ENCODE measurements around the gene SYNE1. TPM values are rescaled to one million over a fixed set of nuclear protein-coding genes. Genes with fewer than 3 reads are reported as not detected.

SYNE1 gene
- polyA plus RNA-seq, 1 experiment = 35.7 TPM

DNA sequence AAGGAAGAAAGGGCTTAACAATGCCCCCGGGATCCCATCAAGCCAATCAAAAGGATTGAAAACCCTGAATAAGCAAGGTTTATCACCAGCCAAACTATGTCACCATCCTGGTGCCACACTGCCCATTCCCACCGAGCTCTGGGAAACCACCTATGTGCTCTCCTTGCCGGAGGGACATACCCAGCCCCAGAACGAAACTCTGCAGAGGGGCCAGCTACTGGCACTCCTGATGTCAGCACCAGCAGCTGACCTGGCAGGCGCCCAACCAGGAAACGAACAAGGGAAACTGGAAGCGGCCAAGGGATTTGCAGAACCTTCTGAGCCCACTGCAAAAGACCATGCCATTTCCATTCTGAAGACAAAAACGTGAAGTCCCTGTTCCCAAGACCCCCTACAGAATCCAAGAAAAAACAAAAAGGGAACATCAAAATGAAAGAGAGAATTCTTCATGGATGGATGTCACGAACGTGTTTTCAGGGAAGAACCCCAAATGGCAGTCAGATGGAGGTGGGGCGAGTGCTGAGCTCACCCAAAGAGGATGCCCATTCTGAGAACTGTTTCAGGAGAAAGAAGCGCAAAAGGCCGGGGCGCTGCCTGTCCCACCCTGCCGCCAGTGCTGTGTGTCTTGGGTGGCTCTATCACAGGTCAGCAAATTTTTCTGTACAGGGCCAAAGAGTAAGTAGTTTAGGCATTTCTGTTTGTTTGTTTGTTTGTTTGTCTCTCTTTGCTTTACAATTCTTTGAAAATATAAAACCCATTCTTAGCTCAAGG is 524.5 kb downstream of the SYNE1 start:
- H3K27ac ChIP-seq (ENCODE audit: low read depth, low read length) = no peak overlapping the region
- TF ChIP-seq, protein P1, sequence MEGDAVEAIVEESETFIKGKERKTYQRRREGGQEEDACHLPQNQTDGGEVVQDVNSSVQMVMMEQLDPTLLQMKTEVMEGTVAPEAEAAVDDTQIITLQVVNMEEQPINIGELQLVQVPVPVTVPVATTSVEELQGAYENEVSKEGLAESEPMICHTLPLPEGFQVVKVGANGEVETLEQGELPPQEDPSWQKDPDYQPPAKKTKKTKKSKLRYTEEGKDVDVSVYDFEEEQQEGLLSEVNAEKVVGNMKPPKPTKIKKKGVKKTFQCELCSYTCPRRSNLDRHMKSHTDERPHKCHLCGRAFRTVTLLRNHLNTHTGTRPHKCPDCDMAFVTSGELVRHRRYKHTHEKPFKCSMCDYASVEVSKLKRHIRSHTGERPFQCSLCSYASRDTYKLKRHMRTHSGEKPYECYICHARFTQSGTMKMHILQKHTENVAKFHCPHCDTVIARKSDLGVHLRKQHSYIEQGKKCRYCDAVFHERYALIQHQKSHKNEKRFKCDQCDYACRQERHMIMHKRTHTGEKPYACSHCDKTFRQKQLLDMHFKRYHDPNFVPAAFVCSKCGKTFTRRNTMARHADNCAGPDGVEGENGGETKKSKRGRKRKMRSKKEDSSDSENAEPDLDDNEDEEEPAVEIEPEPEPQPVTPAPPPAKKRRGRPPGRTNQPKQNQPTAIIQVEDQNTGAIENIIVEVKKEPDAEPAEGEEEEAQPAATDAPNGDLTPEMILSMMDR (IDR thresholded peaks at IDR 0.05; ENCODE audit: low read depth, low read length) = no peak
- H3K4me3 ChIP-seq (ENCODE audit: low read depth, low read length) = no peak overlapping the region
- CTCF ChIA-PET = interaction anchor here (1.4 to 2.4 kb wide), 2 partner anchors 12 to 347 kb away, joined by 5 to 18 read pairs; no protein-coding TSS in a partner anchor
- H3K27me3 ChIP-seq (ENCODE audit: control insufficient read depth, insufficient read depth, low read length) = no peaks in the 10 kb centered on the region
- no peaks in the 10 kb centered on the region for H3K9me3 ChIP-seq (ENCODE audit: control insufficient read depth, insufficient read depth, low read length)
- POLR2A ChIA-PET = no interaction called here
- no peak for DNase-seq (ENCODE audit: low read depth, low spot score)

DNA sequence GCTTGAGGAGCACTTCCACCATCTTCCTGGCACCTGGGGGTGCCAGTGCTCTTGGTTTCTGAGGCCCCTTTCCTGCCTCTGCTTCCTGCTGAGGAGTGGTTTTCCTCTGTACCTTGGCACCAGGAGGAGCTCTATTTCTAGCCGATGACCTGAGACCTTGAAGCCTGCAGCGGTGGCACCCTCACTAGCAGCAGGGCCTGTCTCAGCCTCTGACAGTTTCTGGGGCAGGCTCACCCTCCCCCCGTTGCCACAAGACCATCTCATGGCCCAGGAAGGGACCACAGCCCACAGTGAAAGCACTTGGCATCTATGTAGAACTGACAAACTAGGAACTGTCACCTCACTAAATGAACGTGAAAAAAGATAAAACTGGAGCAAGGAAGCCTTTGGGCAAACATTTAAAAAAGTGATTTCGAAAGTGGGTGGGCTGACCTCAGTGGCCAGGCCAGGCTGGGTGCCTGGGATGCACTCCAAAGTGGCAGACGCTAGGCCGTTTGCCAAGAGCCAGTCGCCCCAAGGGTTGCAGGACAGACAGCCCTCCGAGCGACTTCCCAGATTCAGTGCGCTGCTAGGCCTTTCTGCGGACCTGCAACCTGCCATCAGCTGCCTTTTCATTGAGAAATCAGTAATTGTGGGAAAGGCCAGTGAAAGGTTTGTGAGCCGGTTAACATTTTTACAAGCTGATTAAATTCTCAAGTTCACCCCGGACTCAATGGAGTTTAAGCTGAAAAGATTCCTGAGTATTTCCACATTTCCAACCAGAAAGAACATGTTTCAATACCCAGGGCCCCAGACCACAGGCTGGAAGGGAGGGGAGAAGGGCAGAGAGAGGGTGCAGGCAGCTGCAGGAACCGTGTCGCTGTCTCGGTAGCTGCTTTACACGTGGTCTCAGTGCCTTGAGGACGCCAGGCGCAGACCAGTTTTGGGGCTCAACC is 526.0 kb downstream of the SYNE1 start:
- Histone ChIP-seq H3K27ac (ENCODE audit: low read depth, low read length) (no peak overlapping the region), H3K9me3 (ENCODE audit: control insufficient read depth, insufficient read depth, low read length) (no peaks in the 10 kb centered on the region), H3K4me3 (ENCODE audit: low read depth, low read length) (no peak overlapping the region), H3K27me3 (ENCODE audit: control insufficient read depth, insufficient read depth, low read length) (no peaks in the 10 kb centered on the region)
- no peak for DNase-seq (ENCODE audit: low read depth, low spot score)
- POLR2A ChIA-PET = interaction anchor here (0.8 kb wide), 1 partner anchor 12 kb away, joined by 3 read pairs; no protein-coding TSS in a partner anchor
- TF ChIP-seq, protein P1 (IDR thresholded peaks at IDR 0.05; ENCODE audit: low read depth, low read length) = no peak
- CTCF ChIA-PET = interaction anchor here (1.4 to 2.0 kb wide), 3 partner anchors 13 to 14 kb away, joined by 5 to 11 read pairs (median 7); no protein-coding TSS in a partner anchor

DNA sequence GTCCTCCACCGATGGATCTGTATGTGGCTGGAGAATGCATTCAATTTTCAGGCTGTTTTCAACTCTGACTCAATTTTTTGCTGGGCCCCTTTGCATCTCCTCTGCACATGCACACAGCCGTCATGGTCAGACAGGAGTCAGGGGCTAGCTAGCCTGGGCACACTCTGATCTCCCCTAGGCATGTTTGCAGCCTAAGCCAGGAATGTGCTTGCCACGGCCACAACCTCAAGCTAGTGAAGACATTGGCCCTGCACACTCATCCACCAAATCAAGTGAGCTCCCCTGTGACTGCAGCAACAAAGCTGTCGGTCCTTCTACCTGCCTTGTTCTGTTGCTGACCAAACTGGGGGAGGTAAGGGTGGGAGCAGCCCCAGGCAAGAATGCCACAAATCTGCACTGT is 529.2 kb downstream of the SYNE1 start:
- DNase-seq (ENCODE audit: low read depth, low spot score) = no peak
- H3K27me3 ChIP-seq (ENCODE audit: control insufficient read depth, insufficient read depth, low read length) = no peaks in the 10 kb centered on the region
- no peaks in the 10 kb centered on the region for H3K9me3 ChIP-seq (ENCODE audit: control insufficient read depth, insufficient read depth, low read length)
- TF ChIP-seq, protein P1 (IDR thresholded peaks at IDR 0.05; ENCODE audit: low read depth, low read length) = no peak
- H3K4me3 ChIP-seq (ENCODE audit: low read depth, low read length) = no peak overlapping the region
- no peak overlapping the region for H3K27ac ChIP-seq (ENCODE audit: low read depth, low read length)
- POLR2A ChIA-PET = no interaction called here
- CTCF ChIA-PET = interaction anchor here (2.3 kb wide), 1 partner anchor 17 kb away, joined by 9 read pairs; no protein-coding TSS in a partner anchor

DNA sequence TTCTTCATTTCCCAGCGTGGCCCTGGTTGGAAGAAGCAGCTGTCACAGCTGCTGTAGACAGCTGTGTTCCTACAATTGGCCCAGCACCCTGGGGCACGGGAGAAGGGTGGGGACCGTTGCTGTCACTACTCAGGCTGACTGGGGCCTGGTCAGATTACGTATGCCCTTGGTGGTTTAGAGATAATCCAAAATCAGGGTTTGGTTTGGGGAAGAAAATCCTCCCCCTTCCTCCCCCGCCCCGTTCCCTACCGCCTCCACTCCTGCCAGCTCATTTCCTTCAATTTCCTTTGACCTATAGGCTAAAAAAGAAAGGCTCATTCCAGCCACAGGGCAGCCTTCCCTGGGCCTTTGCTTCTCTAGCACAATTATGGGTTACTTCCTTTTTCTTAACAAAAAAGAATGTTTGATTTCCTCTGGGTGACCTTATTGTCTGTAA is 537.0 kb downstream of the SYNE1 start:
- POLR2A ChIA-PET = interaction anchor here (1.0 kb wide), 1 partner anchor 61 kb away, joined by 9 read pairs; no protein-coding TSS in a partner anchor
- no peaks in the 10 kb centered on the region for H3K27me3 ChIP-seq (ENCODE audit: control insufficient read depth, insufficient read depth, low read length)
- CTCF ChIA-PET = interaction anchor here (0.9 to 2.4 kb wide), 4 partner anchors 10 to 335 kb away, joined by 3 to 16 read pairs (median 7); no protein-coding TSS in a partner anchor
- H3K9me3 ChIP-seq (ENCODE audit: control insufficient read depth, insufficient read depth, low read length) = peaks cover 4% of the 10 kb centered on the region
- DNase-seq (ENCODE audit: low read depth, low spot score) = no peak
- H3K4me3 ChIP-seq (ENCODE audit: low read depth, low read length) = no peak overlapping the region
- H3K27ac ChIP-seq (ENCODE audit: low read depth, low read length) = peak overlapping the region; percentile 34
- TF ChIP-seq, protein P1 (IDR thresholded peaks at IDR 0.05; ENCODE audit: low read depth, low read length) = no peak
